WERI-Rb-1 (cell line): ENCODE results near the gene FAS.

Source experiments
- DNase-seq: peaks from one replicate; pipeline ENCODE4 v3.0.0-alpha.2; 2020
- H3K27ac ChIP-seq: fragments of 250-450 bp; sonication (Bioruptor Pico); 2 replicates; pipeline ENCODE4 v1.5.1; 2020; ENCODE audit warnings: mild to moderate bottlenecking, moderate library complexity
- H3K27me3 ChIP-seq: fragments of 250-450 bp; sonication (Bioruptor Pico); 2 replicates; pipeline ENCODE4 v1.5.1; 2021; ENCODE audit warnings: mild to moderate bottlenecking, low read depth, moderate library complexity; ENCODE audit not compliant: insufficient read depth, severe bottlenecking
- H3K36me3 ChIP-seq: fragments of 250-450 bp; sonication (Bioruptor Pico); 2 replicates; pipeline ENCODE4 v1.5.1; 2020; ENCODE audit warnings: mild to moderate bottlenecking, moderate library complexity
- H3K4me3 ChIP-seq: 2 replicates; pipeline ENCODE4 v1.5.1; 2011; ENCODE audit warnings: low read depth, mild to moderate bottlenecking, control low read depth, low read length
- H3K9me3 ChIP-seq: fragments of 250-450 bp; sonication (Bioruptor Pico); 2 replicates; pipeline ENCODE4 v1.5.1; 2021; ENCODE audit warnings: mild to moderate bottlenecking, moderate library complexity; ENCODE audit not compliant: severe bottlenecking
- CTCF ChIP-seq: IDR thresholded peaks from 2 replicates; pipeline ENCODE4 v1.5.1; 2011; ENCODE audit warnings: low read depth, mild to moderate bottlenecking, control low read depth, inconsistent platforms, low read length

Gene FAS

GRCh38 chr10:88954458-88955083, 36.0 kb upstream of the FAS start:
- no peak for TF ChIP-seq CTCF
- H3K9me3 ChIP-seq, result no peaks in the 10 kb centered on the region
- H3K4me3 ChIP-seq, result no peak overlapping the region
- no peak for DNase-seq
- H3K27me3 ChIP-seq, result no peaks in the 10 kb centered on the region
- no peaks in the 10 kb centered on the region for H3K36me3 ChIP-seq
- H3K27ac ChIP-seq, result no peak overlapping the region

DNA sequence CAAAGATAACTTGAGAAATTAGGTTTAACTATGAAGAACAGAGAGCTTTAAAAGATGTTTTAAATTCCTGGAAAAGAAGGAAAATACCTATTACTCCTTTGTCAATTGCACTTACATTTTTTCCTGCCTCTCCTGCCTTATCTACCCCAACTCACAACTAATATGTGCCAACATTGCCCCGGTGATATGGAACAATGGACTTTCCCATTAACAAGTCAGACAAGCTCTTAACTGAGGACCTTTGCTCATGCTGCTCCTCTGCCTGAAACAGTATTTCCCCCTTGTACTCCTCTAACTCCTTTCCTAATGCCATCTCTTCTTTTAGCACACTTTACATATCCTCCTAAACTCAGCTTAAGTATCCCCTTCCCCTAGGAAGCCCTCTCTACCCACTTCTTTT, 33.2 kb upstream of the FAS start:
- H3K27me3 ChIP-seq, result no peaks in the 10 kb centered on the region
- H3K9me3 ChIP-seq, result no peaks in the 10 kb centered on the region
- H3K27ac ChIP-seq, result no peak overlapping the region
- no peak for TF ChIP-seq CTCF
- DNase-seq, result no peak
- H3K36me3 ChIP-seq, result no peaks in the 10 kb centered on the region
- no peak overlapping the region for H3K4me3 ChIP-seq

- no peaks in the 10 kb centered on the region for H3K9me3 ChIP-seq
- DNase-seq, result no peak
Observed at GRCh38 chr10:88958721-88959120, 31.9 kb upstream of the FAS start.

GRCh38 chr10:88960802-88961201, 29.8 kb upstream of the FAS start:
- Histone ChIP-seq H3K9me3 (no peaks in the 10 kb centered on the region), H3K27me3 (no peaks in the 10 kb centered on the region), H3K4me3 (no peak overlapping the region), H3K27ac (no peak overlapping the region), H3K36me3 (no peaks in the 10 kb centered on the region)
- no peak for DNase-seq
- TF ChIP-seq CTCF, result no peak

More at GRCh38 chr10:88958721-88959120, 31.9 kb upstream of the FAS start:
- no peak overlapping the region for H3K27ac ChIP-seq
- H3K36me3 ChIP-seq, result no peaks in the 10 kb centered on the region
- H3K27me3 ChIP-seq, result no peaks in the 10 kb centered on the region
- TF ChIP-seq CTCF, result no peak
- H3K4me3 ChIP-seq, result no peak overlapping the region

DNA sequence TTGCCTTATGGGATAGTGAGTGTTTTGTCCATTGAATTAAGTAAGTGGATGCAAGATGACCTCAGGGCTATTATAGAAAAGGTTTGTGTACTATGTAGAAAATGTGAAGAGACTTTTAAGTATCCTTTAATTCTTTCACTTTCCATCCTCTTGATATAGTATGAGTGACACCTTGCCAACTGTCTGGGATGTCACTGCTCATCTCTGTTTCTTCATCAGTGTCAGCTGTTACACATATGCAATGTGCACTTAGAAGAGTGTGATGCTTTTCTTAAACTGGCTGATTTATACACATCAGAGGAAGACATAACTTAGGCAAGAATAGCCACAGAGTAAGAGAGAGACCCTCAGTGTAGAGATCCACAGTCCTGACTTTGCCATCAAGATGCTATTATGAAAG, 29.3 kb upstream of the FAS start:
- Histone ChIP-seq H3K4me3 (no peak overlapping the region), H3K36me3 (no peaks in the 10 kb centered on the region), H3K27ac (no peak overlapping the region), H3K9me3 (no peaks in the 10 kb centered on the region), H3K27me3 (no peaks in the 10 kb centered on the region)
- DNase-seq, result no peak
- no peak for TF ChIP-seq CTCF

DNA sequence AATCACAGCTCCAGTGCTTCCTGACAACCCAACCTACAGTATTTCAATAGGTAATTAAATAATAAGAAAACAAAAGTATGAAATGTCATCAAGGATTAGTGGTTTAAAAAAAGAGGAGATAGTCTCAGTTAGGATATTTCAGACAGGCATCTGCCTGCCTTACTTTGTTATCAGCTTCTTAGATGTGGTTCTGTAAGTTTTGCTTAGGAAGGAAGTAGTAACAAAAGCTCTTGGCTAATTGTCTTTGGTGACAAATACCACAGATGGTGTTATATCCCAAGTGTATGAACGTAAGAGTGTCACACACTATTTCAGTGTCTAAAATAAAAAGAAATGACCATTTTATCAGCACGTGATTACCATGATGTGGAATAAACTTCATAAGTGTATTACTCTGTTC, 28.3 kb upstream of the FAS start:
- Histone ChIP-seq H3K36me3 (no peaks in the 10 kb centered on the region), H3K4me3 (no peak overlapping the region), H3K27ac (no peak overlapping the region), H3K27me3 (no peaks in the 10 kb centered on the region), H3K9me3 (no peaks in the 10 kb centered on the region)
- no peak for DNase-seq
- TF ChIP-seq CTCF, result no peak
